GM18505 (cell line): ENCODE results near the gene DDIT3.

Experiments used
- ATAC-seq: cut with Tn5 transposase; IDR thresholded peaks from one replicate; pipeline ENCODE4 v1.9.1; 2021; ENCODE audit not compliant: unreplicated experiment
- POLR2A ChIP-seq: IDR thresholded peaks from 4 replicates; pipeline ENCODE4 v1.6.1; 2011; ENCODE audit warnings: borderline replicate concordance; ENCODE audit not compliant: insufficient read depth, insufficient read length; ENCODE audit errors: extremely low read depth

DDIT3 gene

GRCh38 chr12:57550641-57551549 lies 30.6 kb upstream of the DDIT3 start:
- no peak for ATAC-seq
- no peak for TF ChIP-seq POLR2A

- ATAC-seq, result no peak
- no peak for TF ChIP-seq POLR2A
These were observed 29.8 kb upstream of the DDIT3 start, which contains the start of gene KIF5A for GRCh38 chr12:57549909-57550640. KIF5A (plus strand) TSS chr12:57550044; CDS start chr12:57550272, 228 bp downstream.

GRCh38 chr12:57549203-57549908 lies 29.0 kb upstream of the DDIT3 start:
- TF ChIP-seq POLR2A, result no peak
- ATAC-seq, result no peak

- no peak for TF ChIP-seq POLR2A
- ATAC-seq, result no peak
These were observed 28.2 kb upstream of the DDIT3 start for GRCh38 chr12:57548488-57548887.

- ATAC-seq, result no peak
- TF ChIP-seq POLR2A, result no peak
These were observed 27.6 kb upstream of the DDIT3 start for GRCh38 chr12:57548013-57548315.

GRCh38 chr12:57547288-57548012 lies 27.1 kb upstream of the DDIT3 start:
- no peak for TF ChIP-seq POLR2A
- no peak for ATAC-seq

- peak; percentile 98 for ATAC-seq
- TF ChIP-seq POLR2A, result peak; percentile 62
These were observed 26.3 kb upstream of the DDIT3 start, which contains the start of gene DCTN2 for GRCh38 chr12:57546438-57547287. DCTN2 (minus strand) TSS chr12:57547192; CDS start chr12:57547063, 129 bp downstream.

GRCh38 chr12:57545809-57546437 lies 25.6 kb upstream of the DDIT3 start:
- TF ChIP-seq POLR2A, result no peak
- ATAC-seq, result no peak

- no peak for TF ChIP-seq POLR2A
- no peak for ATAC-seq
These were observed 23.3 kb upstream of the DDIT3 start for GRCh38 chr12:57543581-57543980.

- no peak for ATAC-seq
- no peak for TF ChIP-seq POLR2A
These were observed 21.4 kb upstream of the DDIT3 start for GRCh38 chr12:57541717-57542116.

- no peak for TF ChIP-seq POLR2A
- no peak for ATAC-seq
These were observed 20.7 kb upstream of the DDIT3 start for GRCh38 chr12:57541001-57541400.

GRCh38 chr12:57539134-57539768 lies 18.9 kb upstream of the DDIT3 start:
- TF ChIP-seq POLR2A, result no peak
- no peak for ATAC-seq

- no peak for TF ChIP-seq POLR2A
- ATAC-seq, result no peak
These were observed 16.3 kb upstream of the DDIT3 start for GRCh38 chr12:57536597-57536942.
